Effector CD8-positive, alpha-beta T cell (primary cell): ENCODE measurements around the gene PGM1.

Experiments
- DNase-seq: peaks from one replicate; lab custom pipeline; 2025; lab: John Stamatoyannopoulos, UW

The PGM1 gene

GRCh38 chr1:63601061-63601460, 7.8 kb downstream of the PGM1 start:
- DNase-seq = no peak

- no peak for DNase-seq
Measured at GRCh38 chr1:63601463-63601862, 8.3 kb downstream of the PGM1 start.

GRCh38 chr1:63601912-63602311, 8.7 kb downstream of the PGM1 start:
- DNase-seq = no peak

GRCh38 chr1:63602629-63603028, 9.4 kb downstream of the PGM1 start:
- no peak for DNase-seq

- DNase-seq = no peak
Measured at GRCh38 chr1:63603810-63604209, 10.6 kb downstream of the PGM1 start.

- no peak for DNase-seq
Measured at GRCh38 chr1:63607322-63607721, 14.1 kb downstream of the PGM1 start.

GRCh38 chr1:63611231-63611630, 18.0 kb downstream of the PGM1 start:
- no peak for DNase-seq

- DNase-seq = no peak
Measured at GRCh38 chr1:63612564-63612963, 19.4 kb downstream of the PGM1 start.

- no peak for DNase-seq
Measured at GRCh38 chr1:63612971-63613370, 19.8 kb downstream of the PGM1 start.

- peak; percentile 41 for DNase-seq
Measured at GRCh38 chr1:63615768-63616420, 22.7 kb downstream of the PGM1 start.

- no peak for DNase-seq
Measured at GRCh38 chr1:63617450-63617849, 24.2 kb downstream of the PGM1 start.

- no peak for DNase-seq
Measured at GRCh38 chr1:63618011-63618410, 24.8 kb downstream of the PGM1 start.

GRCh38 chr1:63619558-63619957, 26.3 kb downstream of the PGM1 start:
- no peak for DNase-seq

GRCh38 chr1:63620671-63621070, 27.5 kb downstream of the PGM1 start:
- DNase-seq = no peak

GRCh38 chr1:63621075-63621474, 27.9 kb downstream of the PGM1 start:
- no peak for DNase-seq

- DNase-seq = no peak
Measured at GRCh38 chr1:63621698-63622097, 28.5 kb downstream of the PGM1 start.

- no peak for DNase-seq
Measured at GRCh38 chr1:63622849-63623566, 29.8 kb downstream of the PGM1 start.

- no peak for DNase-seq
Measured at GRCh38 chr1:63623952-63624351, 30.7 kb downstream of the PGM1 start.

- DNase-seq = no peak
Measured at GRCh38 chr1:63624911-63625310, 31.7 kb downstream of the PGM1 start.

- DNase-seq = no peak
Measured at GRCh38 chr1:63626222-63626621, 33.0 kb downstream of the PGM1 start.

- no peak for DNase-seq
Measured at GRCh38 chr1:63628607-63629006, 35.4 kb downstream of the PGM1 start.

- DNase-seq = no peak
Measured at GRCh38 chr1:63630238-63630637, 37.0 kb downstream of the PGM1 start.

GRCh38 chr1:63630666-63631065, 37.5 kb downstream of the PGM1 start:
- no peak for DNase-seq

- no peak for DNase-seq
Measured at GRCh38 chr1:63632110-63632509, 38.9 kb downstream of the PGM1 start.
